A673 (cell line): ENCODE measurements around the gene COG6. TPM values are rescaled to one million over a fixed set of nuclear protein-coding genes. Genes with fewer than 3 reads are reported as not detected.

ENCODE experiments used
- BruUV-seq: library from RNA; stranded (reverse); fragments of 400-500 nt; replicated peaks from 2 replicates; lab custom pipeline; 2021; lab: Mats Ljungman, UMichigan
- CTCF ChIA-PET: fragments of 300-600 bp; sonication (Branson Sonifier 250); formaldehyde crosslinking; loops from one replicate; lab custom pipeline; 2022; ENCODE audit warnings: antibody characterized with exemption; lab: Charles Lee
- POLR2A ChIA-PET: fragments of 300-600 bp; sonication (Branson Sonifier 250); formaldehyde crosslinking; loops from one replicate; lab custom pipeline; 2022; ENCODE audit warnings: antibody characterized with exemption; ENCODE audit not compliant: low non-redundant PET; lab: Charles Lee
- DNase-seq: peaks from one replicate; pipeline ENCODE4 v3.0.0-alpha.2; 2015; ENCODE audit warnings: low spot score
- H3K27ac ChIP-seq: fragments of 200-600 bp; sonication (generic); 2 replicates; pipeline ENCODE4 v1.5.1; 2016; ENCODE audit warnings: mixed run types, low read depth, mild to moderate bottlenecking, mixed read lengths, antibody characterized with exemption, low read length; ENCODE audit not compliant: poor library complexity, severe bottlenecking
- H3K27me3 ChIP-seq: fragments of 200-600 bp; sonication (generic); replicated peaks from 2 replicates; pipeline ENCODE4 v1.6.1; 2017; ENCODE audit warnings: mixed run types, low read depth, mild to moderate bottlenecking, mixed read lengths, antibody characterized with exemption, low read length; ENCODE audit not compliant: insufficient read depth, poor library complexity
- H3K36me3 ChIP-seq: fragments of 200-600 bp; sonication (generic); 2 replicates; pipeline ENCODE4 v1.6.1; 2016; ENCODE audit warnings: mixed run types, mild to moderate bottlenecking, mixed read lengths, antibody characterized with exemption, low read length; ENCODE audit not compliant: insufficient read depth, poor library complexity, severe bottlenecking
- H3K4me1 ChIP-seq: fragments of 200-600 bp; sonication (generic); 2 replicates; pipeline ENCODE4 v1.6.1; 2017; ENCODE audit warnings: mixed run types, mild to moderate bottlenecking, mixed read lengths, antibody characterized with exemption, low read length; ENCODE audit not compliant: insufficient read depth, poor library complexity, severe bottlenecking
- H3K4me3 ChIP-seq: fragments of 200-600 bp; sonication (generic); 2 replicates; pipeline ENCODE4 v1.5.1; 2016; ENCODE audit warnings: low read depth, mixed run types, mild to moderate bottlenecking, mixed read lengths, low read length; ENCODE audit not compliant: poor library complexity, severe bottlenecking
- H3K9me3 ChIP-seq: fragments of 200-600 bp; sonication (generic); 2 replicates; pipeline ENCODE4 v1.6.1; 2016; ENCODE audit warnings: mixed run types, low read depth, mild to moderate bottlenecking, mixed read lengths, antibody characterized with exemption, low read length; ENCODE audit not compliant: poor library complexity, severe bottlenecking
- CTCF ChIP-seq: fragments of 300-800, 200-600 bp; sonication (generic); conservative IDR thresholded peaks from 2 replicates; pipeline ENCODE4 v1.5.1; 2017; ENCODE audit warnings: low read depth, mild to moderate bottlenecking, antibody characterized with exemption, low read length, moderate library complexity, mixed read lengths
- EZH2 ChIP-seq: fragments of 200-600 bp; sonication (generic); IDR thresholded peaks from 2 replicates; pipeline ENCODE4 v1.6.1; 2017; ENCODE audit warnings: borderline replicate concordance, low read depth, mild to moderate bottlenecking, mixed read lengths, antibody characterized with exemption, low read length; ENCODE audit not compliant: poor library complexity, severe bottlenecking
- intact Hi-C: fragments of 100-400 bp; cut with micrococcal nuclease; formaldehyde crosslinking; loops from one replicate; pipeline ENCODE4 v1.10.0; 2022; ENCODE audit not compliant: unreplicated experiment
- total RNA-seq: library from RNA; stranded (reverse); gene quantifications from 2 replicates; pipeline ENCODE4 v1.2.3, GENCODE V29; 2021

COG6 gene
- total RNA-seq, 1 experiment from 2014 or later, result 33.6 TPM

- no TSS peak for BruUV-seq
- Histone ChIP-seq H3K36me3 (peaks cover 10% of the 10 kb centered on the region), H3K27ac (no peak overlapping the region), H3K4me3 (no peak overlapping the region), H3K27me3 (no peaks in the 10 kb centered on the region), H3K4me1 (no peaks in the 10 kb centered on the region), H3K9me3 (no peaks in the 10 kb centered on the region)
- ChIA-PET CTCF (no interaction called here), POLR2A (no interaction called here)
- TF ChIP-seq EZH2 (no peak), CTCF (no peak)
- DNase-seq, result no peak
- intact Hi-C loops, result loop anchor here (10.0 kb wide), 1 partner anchor 1086 kb away; the partner anchor contains the start of gene MRPS31
Observed at GRCh38 chr13:39688699-39689405, 33.4 kb downstream of the COG6 start.

GRCh38 chr13:39692660-39693438, 37.4 kb downstream of the COG6 start:
- no peak overlapping the region for H3K4me3 ChIP-seq
- no peak for TF ChIP-seq CTCF
- no peak for TF ChIP-seq EZH2
- no peaks in the 10 kb centered on the region for H3K27me3 ChIP-seq
- no peak overlapping the region for H3K27ac ChIP-seq
- H3K9me3 ChIP-seq, result no peaks in the 10 kb centered on the region
- H3K36me3 ChIP-seq, result peaks cover 5% of the 10 kb centered on the region
- POLR2A ChIA-PET, result no interaction called here
- intact Hi-C loops, result loop anchor here (1.0 kb wide), 1 partner anchor 9 kb away; no protein-coding TSS in a partner anchor
- CTCF ChIA-PET, result no interaction called here
- no peak for DNase-seq
- no TSS peak for BruUV-seq
- no peaks in the 10 kb centered on the region for H3K4me1 ChIP-seq

- POLR2A ChIA-PET, result no interaction called here
- no peak overlapping the region for H3K4me3 ChIP-seq
- H3K27ac ChIP-seq, result no peak overlapping the region
- TF ChIP-seq CTCF (no peak), EZH2 (no peak)
- no TSS peak for BruUV-seq
- H3K4me1 ChIP-seq, result no peaks in the 10 kb centered on the region
- DNase-seq, result no peak
- H3K9me3 ChIP-seq, result no peaks in the 10 kb centered on the region
- H3K36me3 ChIP-seq, result no peaks in the 10 kb centered on the region
- CTCF ChIA-PET, result no interaction called here
- intact Hi-C loops, result no loop called here
- no peaks in the 10 kb centered on the region for H3K27me3 ChIP-seq
Observed at GRCh38 chr13:39699274-39699673, 43.8 kb downstream of the COG6 start.
